ENCODE measurements around the gene EML4.
"Not testable (repeated sequence)": the region's sequence is repeated elsewhere in the genome, so short reads cannot be mapped to it uniquely, and the experiment has no call there.

Gene EML4

DNA sequence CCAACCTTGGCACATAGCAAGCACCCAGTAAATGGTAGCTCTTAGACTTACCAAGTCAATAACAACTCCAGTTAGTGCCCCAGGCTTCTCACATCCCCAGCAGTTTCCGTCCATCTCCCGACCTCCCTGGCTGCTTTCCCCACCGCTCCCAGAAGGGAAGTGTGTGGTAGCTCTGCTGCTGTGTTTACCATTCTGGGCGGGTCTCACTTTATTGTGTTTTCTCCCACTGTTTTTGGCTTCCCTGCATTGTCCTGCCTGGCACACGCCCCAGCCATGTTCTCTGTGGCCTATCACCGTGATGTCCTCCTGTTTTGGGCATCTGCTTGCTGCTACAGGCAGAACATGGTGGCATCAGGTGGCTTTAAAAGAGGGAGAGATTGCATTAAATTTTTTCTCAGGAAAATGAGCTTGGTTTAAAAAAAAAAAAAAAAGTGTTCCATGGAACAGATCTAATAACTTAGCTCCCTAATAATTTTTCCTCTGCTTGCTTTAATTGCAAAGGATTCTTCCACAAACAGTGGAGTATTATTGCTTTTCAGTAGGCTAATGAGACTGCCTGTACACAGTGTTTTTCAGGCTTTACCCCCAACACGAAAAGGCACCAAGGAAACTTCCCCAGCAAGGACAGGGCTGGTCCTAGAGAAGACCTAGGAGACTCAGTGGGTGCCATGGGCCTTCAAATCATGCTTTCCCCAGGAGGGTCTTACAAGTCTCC lies 199.8 kb downstream of the EML4 start:
- Histone ChIP-seq H3K27ac (ENCODE audit: low read length) (no peak overlapping the region), H3K4me3 (ENCODE audit: low read depth in 1 of 2, low read length in 2 of 2) (no peak overlapping the region)

DNA sequence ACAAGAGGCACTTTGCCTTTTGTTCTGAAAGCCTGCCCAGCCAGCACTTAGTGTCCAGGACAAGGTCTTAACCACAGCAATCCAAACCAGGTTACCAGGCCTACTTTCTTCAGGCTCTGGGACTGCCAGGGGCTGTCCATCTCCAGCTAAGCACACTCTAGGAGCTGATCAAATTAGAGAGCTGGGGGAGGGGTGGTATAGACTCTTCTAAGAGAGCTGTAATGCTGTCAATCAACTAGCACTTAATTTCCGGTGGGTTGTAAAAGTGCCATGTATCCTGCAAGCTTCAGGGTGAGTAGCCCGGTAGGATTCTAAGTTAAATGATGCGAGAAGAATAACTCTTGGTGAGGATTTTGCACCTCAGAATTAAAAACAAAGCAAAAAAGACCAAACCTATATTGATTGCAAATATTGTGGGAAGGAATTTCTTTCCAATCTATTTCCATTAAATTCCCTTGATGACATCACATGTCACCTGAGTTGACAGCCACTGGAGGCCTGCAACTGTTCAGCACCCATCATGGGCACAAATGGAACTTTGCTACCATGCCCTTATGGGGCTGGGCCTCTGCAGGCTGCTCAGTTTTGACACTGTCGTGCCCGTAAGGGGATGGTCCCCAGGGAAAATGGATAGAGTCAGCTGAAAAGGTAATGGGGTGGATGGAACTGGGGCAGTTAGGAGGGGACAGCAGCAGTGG lies 200.5 kb downstream of the EML4 start:
- Histone ChIP-seq H3K4me1 (ENCODE audit: control insufficient read depth in 1 of 2, insufficient read depth in 2 of 2, low read length in 2 of 2) (no peaks in the 10 kb centered on the region), H3K27ac (ENCODE audit: low read length) (no peak overlapping the region), H3K4me3 (ENCODE audit: low read depth in 1 of 2, low read length in 2 of 2) (no peak overlapping the region), H3K36me3 (ENCODE audit: control insufficient read depth in 1 of 2, insufficient read depth in 2 of 2, low read length in 2 of 2) (no peaks in the 10 kb centered on the region), H3K9me3 (ENCODE audit: control insufficient read depth in 1 of 2, low read length in 2 of 2) (no peaks in the 10 kb centered on the region), H3K27me3 (ENCODE audit: low read depth, low read length) (no peaks in the 10 kb centered on the region)

More for the DNA sequence above, 199.8 kb downstream of the EML4 start:
- Histone ChIP-seq H3K4me1 (ENCODE audit: control insufficient read depth in 1 of 2, insufficient read depth in 2 of 2, low read length in 2 of 2) (no peaks in the 10 kb centered on the region), H3K9me3 (ENCODE audit: control insufficient read depth in 1 of 2, low read length in 2 of 2) (no peaks in the 10 kb centered on the region), H3K27me3 (ENCODE audit: low read depth, low read length) (no peaks in the 10 kb centered on the region), H3K36me3 (ENCODE audit: control insufficient read depth in 1 of 2, insufficient read depth in 2 of 2, low read length in 2 of 2) (no peaks in the 10 kb centered on the region)

DNA sequence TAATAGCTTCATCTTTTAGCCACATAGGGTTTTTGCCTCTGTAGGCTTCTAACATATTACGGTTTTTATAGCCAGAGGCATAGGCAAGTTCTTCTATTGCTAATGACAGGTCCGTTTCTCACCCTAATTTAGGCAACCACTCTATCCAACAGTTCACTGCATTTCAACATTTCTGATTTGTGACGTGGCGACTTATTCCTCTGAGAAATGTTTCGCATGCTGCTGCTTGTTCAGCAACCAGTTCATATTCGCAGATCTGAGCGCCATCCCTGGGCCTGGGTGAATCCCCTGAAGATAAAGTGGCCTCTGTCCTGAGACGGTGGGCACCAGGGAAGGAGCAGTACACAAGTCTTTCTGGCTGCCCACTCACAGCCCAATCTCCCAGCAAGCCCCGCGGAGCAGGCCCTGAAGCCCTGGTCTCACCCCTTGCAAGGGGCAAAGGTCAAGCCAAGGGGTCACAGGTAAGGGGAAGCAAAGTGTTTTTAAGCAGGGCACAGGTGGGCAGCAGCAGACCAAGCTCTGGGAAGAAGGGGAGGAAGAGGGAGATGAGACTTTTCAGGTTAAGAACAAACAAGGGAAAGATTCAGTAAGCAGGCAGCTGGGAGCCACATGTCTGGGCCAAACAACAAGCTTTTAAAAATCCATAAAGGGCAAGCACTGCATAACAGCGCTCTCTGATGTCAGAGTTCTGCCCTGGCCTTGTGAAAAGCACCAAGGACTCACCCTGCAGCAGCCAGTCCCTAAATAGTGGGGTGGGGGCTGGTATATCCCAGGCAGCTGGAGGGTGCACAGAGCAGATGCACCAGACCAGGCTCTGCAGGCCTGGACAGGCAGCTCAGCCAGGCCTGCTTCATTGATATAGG lies 202.7 kb downstream of the EML4 start:
- no peak overlapping the region for H3K4me3 ChIP-seq (ENCODE audit: low read depth in 1 of 2, low read length in 2 of 2)
- no peaks in the 10 kb centered on the region for H3K36me3 ChIP-seq (ENCODE audit: control insufficient read depth in 1 of 2, insufficient read depth in 2 of 2, low read length in 2 of 2)
- H3K4me1 ChIP-seq (ENCODE audit: control insufficient read depth in 1 of 2, insufficient read depth in 2 of 2, low read length in 2 of 2), result no peaks in the 10 kb centered on the region
- H3K9me3 ChIP-seq (ENCODE audit: control insufficient read depth in 1 of 2, low read length in 2 of 2), result no peaks in the 10 kb centered on the region
- no peak overlapping the region for H3K27ac ChIP-seq (ENCODE audit: low read length)
- H3K27me3 ChIP-seq (ENCODE audit: low read depth, low read length), result no peaks in the 10 kb centered on the region

DNA sequence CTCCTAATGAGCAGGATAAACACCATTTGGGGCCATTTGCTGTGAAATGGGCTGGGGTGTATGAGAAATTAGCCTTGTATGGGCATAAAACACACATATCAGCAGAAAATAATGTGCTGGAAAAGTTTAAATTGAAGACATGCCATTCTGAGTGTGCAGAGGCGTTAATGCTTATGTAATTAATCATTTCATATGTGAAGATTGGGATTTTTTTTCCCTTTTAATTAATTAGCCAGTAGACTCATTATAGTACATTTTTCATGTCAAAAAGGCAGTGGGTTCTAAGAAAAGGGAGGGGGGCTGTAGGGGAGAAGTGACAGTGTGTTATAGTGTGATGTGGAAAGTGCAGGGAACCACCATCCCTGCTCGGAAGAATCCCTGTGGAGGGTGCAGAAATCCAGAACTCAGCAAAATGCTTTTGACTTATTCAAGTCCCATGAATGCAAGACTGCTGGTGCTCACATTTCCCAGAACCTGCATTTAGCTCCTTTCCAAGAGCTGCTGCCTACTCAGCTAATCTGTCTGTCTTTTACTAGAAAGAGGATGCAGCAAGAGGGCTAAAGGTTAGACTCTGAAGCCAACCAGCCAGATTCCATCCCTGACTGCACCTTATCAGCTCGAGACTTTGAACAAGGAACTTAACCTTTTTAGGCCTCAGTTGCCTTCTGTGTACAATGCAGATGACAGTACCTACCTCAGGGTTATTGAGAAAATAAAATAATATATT lies 203.5 kb downstream of the EML4 start:
- Histone ChIP-seq H3K27ac (ENCODE audit: low read length) (no peak overlapping the region), H3K4me3 (ENCODE audit: low read depth in 1 of 2, low read length in 2 of 2) (no peak overlapping the region), H3K36me3 (ENCODE audit: control insufficient read depth in 1 of 2, insufficient read depth in 2 of 2, low read length in 2 of 2) (no peaks in the 10 kb centered on the region), H3K27me3 (ENCODE audit: low read depth, low read length) (no peaks in the 10 kb centered on the region), H3K9me3 (ENCODE audit: control insufficient read depth in 1 of 2, low read length in 2 of 2) (no peaks in the 10 kb centered on the region), H3K4me1 (ENCODE audit: control insufficient read depth in 1 of 2, insufficient read depth in 2 of 2, low read length in 2 of 2) (no peaks in the 10 kb centered on the region)

DNA sequence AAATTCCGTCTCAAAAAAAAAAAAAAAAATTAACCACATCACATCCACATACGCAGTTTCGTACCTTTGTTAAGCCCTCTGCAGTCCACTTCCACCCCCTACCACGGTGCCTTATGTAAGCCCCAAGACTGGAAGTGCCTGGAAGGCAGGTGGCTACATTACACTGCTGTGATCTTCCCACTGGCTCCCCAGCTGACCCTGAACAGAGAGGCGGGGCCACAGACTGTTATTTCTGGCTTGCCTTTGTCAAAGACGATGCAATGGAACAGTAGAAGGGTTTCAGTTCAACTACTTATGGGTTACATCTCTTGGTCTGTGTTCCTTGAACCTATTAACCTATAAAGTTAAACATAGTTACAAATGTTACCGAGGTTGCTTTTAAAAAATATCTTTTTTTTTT lies 207.6 kb downstream of the EML4 start:
- no peaks in the 10 kb centered on the region for H3K9me3 ChIP-seq (ENCODE audit: control insufficient read depth in 1 of 2, low read length in 2 of 2)
- H3K36me3 ChIP-seq (ENCODE audit: control insufficient read depth in 1 of 2, insufficient read depth in 2 of 2, low read length in 2 of 2), result no peaks in the 10 kb centered on the region
- no peaks in the 10 kb centered on the region for H3K4me1 ChIP-seq (ENCODE audit: control insufficient read depth in 1 of 2, insufficient read depth in 2 of 2, low read length in 2 of 2)

DNA sequence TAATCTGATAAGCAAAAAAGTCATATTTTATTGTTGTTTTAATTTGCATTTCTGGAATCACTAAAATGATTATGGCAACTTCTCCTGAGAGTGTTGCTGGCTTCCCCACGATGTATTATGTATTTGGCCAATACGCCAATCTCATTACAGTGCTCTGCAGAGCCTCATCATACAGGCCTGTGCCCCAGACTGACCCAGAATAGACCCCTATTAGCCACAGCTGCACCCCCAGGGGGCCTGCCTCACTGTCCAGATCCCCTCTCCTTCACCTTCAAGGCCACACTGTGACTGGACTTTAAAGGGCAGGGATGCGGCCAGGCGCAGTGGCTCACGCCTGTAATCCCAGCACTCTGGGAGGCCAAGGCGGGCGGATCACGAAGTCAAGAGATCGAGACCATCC lies 209.3 kb downstream of the EML4 start:
- H3K27me3 ChIP-seq (ENCODE audit: low read depth, low read length), result no peaks in the 10 kb centered on the region
- no peak overlapping the region for H3K27ac ChIP-seq (ENCODE audit: low read length)
- H3K9me3 ChIP-seq (ENCODE audit: control insufficient read depth in 1 of 2, low read length in 2 of 2), result no peaks in the 10 kb centered on the region
- no peaks in the 10 kb centered on the region for H3K36me3 ChIP-seq (ENCODE audit: control insufficient read depth in 1 of 2, insufficient read depth in 2 of 2, low read length in 2 of 2)
- H3K4me1 ChIP-seq (ENCODE audit: control insufficient read depth in 1 of 2, insufficient read depth in 2 of 2, low read length in 2 of 2), result no peaks in the 10 kb centered on the region
- no peak overlapping the region for H3K4me3 ChIP-seq (ENCODE audit: low read depth in 1 of 2, low read length in 2 of 2)

More for the DNA sequence above, 207.6 kb downstream of the EML4 start:
- Histone ChIP-seq H3K27me3 (ENCODE audit: low read depth, low read length) (no peaks in the 10 kb centered on the region), H3K27ac (ENCODE audit: low read length) (no peak overlapping the region), H3K4me3 (ENCODE audit: low read depth in 1 of 2, low read length in 2 of 2) (no peak overlapping the region)

DNA sequence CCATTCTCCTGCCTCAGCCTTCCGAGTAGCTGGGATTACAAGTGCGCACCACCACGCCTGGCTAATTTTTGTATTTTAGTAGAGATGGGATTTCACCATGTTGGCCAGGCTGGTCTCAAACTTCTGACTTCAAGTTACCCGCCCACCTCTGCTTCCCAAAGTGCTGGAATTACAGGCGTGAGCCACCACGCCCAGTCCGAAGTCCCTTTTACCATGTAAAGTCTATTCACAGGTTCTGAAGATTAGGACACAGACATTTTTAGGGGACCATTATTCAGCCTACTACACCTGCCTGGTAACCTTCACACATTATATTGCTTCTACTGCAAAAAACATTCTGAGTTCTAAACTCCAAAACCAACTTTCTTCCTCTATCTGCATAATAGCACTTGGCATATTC lies 210.9 kb downstream of the EML4 start:
- H3K4me1 ChIP-seq (ENCODE audit: control insufficient read depth in 1 of 2, insufficient read depth in 2 of 2, low read length in 2 of 2); H3K9me3 ChIP-seq (ENCODE audit: control insufficient read depth in 1 of 2, low read length in 2 of 2); H3K27ac ChIP-seq (ENCODE audit: low read length); H3K27me3 ChIP-seq (ENCODE audit: low read depth, low read length); H3K36me3 ChIP-seq (ENCODE audit: control insufficient read depth in 1 of 2, insufficient read depth in 2 of 2, low read length in 2 of 2); H3K4me3 ChIP-seq (ENCODE audit: low read depth in 1 of 2, low read length in 2 of 2): not testable (repeated sequence)

DNA sequence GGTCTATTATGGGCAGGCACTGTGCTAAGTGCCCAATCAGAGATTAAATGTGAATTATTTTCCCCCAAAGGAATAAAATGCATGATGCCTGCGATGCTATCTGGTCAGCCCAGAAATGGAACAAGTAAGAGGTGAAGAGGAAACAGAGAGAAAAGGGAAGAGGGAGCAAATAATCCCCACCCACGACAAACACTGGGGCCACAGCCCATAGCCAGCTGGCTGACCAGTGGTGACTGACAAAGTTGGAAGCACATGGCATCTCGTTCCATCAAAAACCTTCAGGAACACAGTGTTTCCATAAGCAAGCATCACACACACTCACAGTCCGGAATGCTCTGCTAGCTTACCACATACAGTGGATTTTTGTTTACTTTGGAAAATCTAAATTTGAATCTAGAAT lies 213.0 kb downstream of the EML4 start:
- Histone ChIP-seq H3K27ac (ENCODE audit: low read length) (no peak overlapping the region), H3K4me3 (ENCODE audit: low read depth in 1 of 2, low read length in 2 of 2) (no peak overlapping the region), H3K36me3 (ENCODE audit: control insufficient read depth in 1 of 2, insufficient read depth in 2 of 2, low read length in 2 of 2) (no peaks in the 10 kb centered on the region), H3K4me1 (ENCODE audit: control insufficient read depth in 1 of 2, insufficient read depth in 2 of 2, low read length in 2 of 2) (no peaks in the 10 kb centered on the region), H3K9me3 (ENCODE audit: control insufficient read depth in 1 of 2, low read length in 2 of 2) (no peaks in the 10 kb centered on the region), H3K27me3 (ENCODE audit: low read depth, low read length) (no peaks in the 10 kb centered on the region)
